Adrenal gland (tissue), 12 donors: Measurements from ENCODE around the gene OGFOD1. TPM values are rescaled to one million over a fixed set of nuclear protein-coding genes. Genes with fewer than 3 reads are reported as not detected.

Experiments
- DNase-seq, 7 donors: peaks; one replicate each; pipeline ENCODE4 v3.0.0-alpha.2; 2019 to 2020
- H3K27ac ChIP-seq, 5 donors: fragments of 200-600 bp; sonication (generic) in 4 of 5; 1 replicate in 3 of 5; 2 replicates in 2 of 5; pipeline versions ENCODE4 v1.5.1 to v1.8.0; 2016 to 2020; ENCODE audit warnings: mild to moderate bottlenecking in 1 of 5
- H3K27me3 ChIP-seq: fragments of 200-600 bp; 2 replicates; pipeline ENCODE4 v1.8.0; 2021
- H3K36me3 ChIP-seq, 2 donors: fragments of 200-600 bp; replicated peaks in 1 of 2; 1 replicate in 1 of 2; 2 replicates in 1 of 2; pipeline versions ENCODE4 v1.5.1 to v1.8.0; 2018 to 2022
- H3K4me1 ChIP-seq, 2 donors: fragments of 200-600 bp; replicated peaks in 1 of 2; 1 replicate in 1 of 2; 2 replicates in 1 of 2; pipeline versions ENCODE4 v1.5.1 to v1.8.0; 2018 to 2021
- H3K4me3 ChIP-seq, 4 donors: fragments of 200-600 bp; sonication (generic) in 3 of 4; one replicate each; pipeline ENCODE4 v1.5.1; 2016 to 2018
- H3K9me3 ChIP-seq, 3 donors: fragments of 200-600 bp; sonication (generic) in 1 of 3; replicated peaks in 1 of 3; 1 replicate in 2 of 3; 2 replicates in 1 of 3; pipeline versions ENCODE4 v1.5.1 to v1.8.0; 2016 to 2021
- POLR2A ChIP-seq, 2 donors: fragments of 450-650 bp; IDR thresholded peaks; one replicate each; pipeline ENCODE4 v1.6.1; 2017; ENCODE audit warnings: antibody characterized with exemption in 2 of 2, mild to moderate bottlenecking in 2 of 2, moderate library complexity in 1 of 2
- WGBS, 4 donors: extraction: QIAGEN DNeasy Blood & Tissue Kit in 2 of 4; methylation state at CpG; one replicate each; pipeline versions ENCODE4 v1.1.5 to v1.1.7; 2013 to 2017; 5-methylcytosine and 5-hydroxymethylcytosine counted together
- intact Hi-C, 2 donors: fragments of 100-400 bp; cut with DNase I; formaldehyde crosslinking; loops; one replicate each; pipeline versions ENCODE4 v1.14.1 to v1.15.0; 2022 to 2023
- polyA plus RNA-seq, 3 donors: library from polyadenylated mRNA; stranded (reverse); fragments of 200-250 nt in 2 of 3; fragments of 350-450 nt in 1 of 3; fragmentation: Illumina TruSeq in 1 of 3; extraction: RNeasy Lipid Tissue Mini Kit (QIAGEN cat#74804) in 1 of 3; gene quantifications; one replicate each; pipeline ENCODE4 v1.2.3, GENCODE V29; 2013 to 2014
- total RNA-seq, 9 donors: library from RNA; depleted of rRNA in 4 of 9; stranded (reverse); fragments of >200 nt in 4 of 9; fragments of 120-200 nt in 1 of 9; fragmentation: NEBNext Ultra II Directional in 1 of 9; extraction: Animal tissue kit (Norgen Biotek cat#: 25700) in 1 of 9; gene quantifications; one replicate each; pipeline versions ENCODE4 v1.1.0 to v1.2.4, GENCODE V29; 2013 to 2023
- TF ChIP-seq, protein P1 (sequence below), 6 experiments: fragments of 450-650 bp in 4 of 6; fragments of 200-600 bp in 2 of 6; sonication (generic) in 1 of 6; IDR thresholded peaks; 1 replicate in 5 of 6; 2 replicates in 1 of 6; pipeline versions ENCODE4 v1.5.1 to v1.8.0; 2016 to 2021; ENCODE audit warnings: antibody characterized with exemption in 6 of 6, mild to moderate bottlenecking in 2 of 6, moderate library complexity in 1 of 6
- donor health status: healthy with polysubstance abuse.
- donor health status: Bipolar disorder and iron deficiency.
- donor health status: DM: yes; HTN: yes; CAD: no.
- donor health status: DM: no; HTN: no; CAD: no.
- donor health status: DM: no; HTN: no; CAD: no.
- donor health status: DM: yes; HTN: yes; CAD: no.

Gene OGFOD1
- total and polyA plus RNA-seq, 12 donors: 9.2 to 183 (median 53.5) TPM

DNA sequence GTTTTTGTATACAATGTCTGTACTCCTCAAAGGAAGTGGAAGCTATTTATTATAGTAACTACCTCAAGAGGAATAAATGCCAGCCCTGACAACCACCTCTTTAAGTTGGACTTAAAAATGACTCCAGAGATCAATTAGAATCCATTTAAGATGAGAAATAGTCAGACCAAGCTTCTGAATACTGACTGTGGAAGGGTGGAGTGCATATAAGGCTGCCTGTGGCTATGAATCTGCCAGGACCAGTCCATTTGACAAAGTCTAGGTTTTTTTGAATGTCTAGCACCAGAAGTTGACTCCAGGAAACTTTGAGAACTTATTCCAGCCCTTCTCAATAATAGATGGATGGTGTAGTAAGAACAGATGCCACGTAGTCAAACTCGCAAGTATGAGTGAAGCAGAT, 15.0 kb downstream of the OGFOD1 start:
- no peaks in the 10 kb centered on the region for H3K27me3 ChIP-seq
- intact Hi-C loops: no loop called here
- TF ChIP-seq, protein P1, sequence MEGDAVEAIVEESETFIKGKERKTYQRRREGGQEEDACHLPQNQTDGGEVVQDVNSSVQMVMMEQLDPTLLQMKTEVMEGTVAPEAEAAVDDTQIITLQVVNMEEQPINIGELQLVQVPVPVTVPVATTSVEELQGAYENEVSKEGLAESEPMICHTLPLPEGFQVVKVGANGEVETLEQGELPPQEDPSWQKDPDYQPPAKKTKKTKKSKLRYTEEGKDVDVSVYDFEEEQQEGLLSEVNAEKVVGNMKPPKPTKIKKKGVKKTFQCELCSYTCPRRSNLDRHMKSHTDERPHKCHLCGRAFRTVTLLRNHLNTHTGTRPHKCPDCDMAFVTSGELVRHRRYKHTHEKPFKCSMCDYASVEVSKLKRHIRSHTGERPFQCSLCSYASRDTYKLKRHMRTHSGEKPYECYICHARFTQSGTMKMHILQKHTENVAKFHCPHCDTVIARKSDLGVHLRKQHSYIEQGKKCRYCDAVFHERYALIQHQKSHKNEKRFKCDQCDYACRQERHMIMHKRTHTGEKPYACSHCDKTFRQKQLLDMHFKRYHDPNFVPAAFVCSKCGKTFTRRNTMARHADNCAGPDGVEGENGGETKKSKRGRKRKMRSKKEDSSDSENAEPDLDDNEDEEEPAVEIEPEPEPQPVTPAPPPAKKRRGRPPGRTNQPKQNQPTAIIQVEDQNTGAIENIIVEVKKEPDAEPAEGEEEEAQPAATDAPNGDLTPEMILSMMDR (IDR thresholded peaks at IDR 0.05): no peak
- TF ChIP-seq POLR2A (IDR thresholded peaks at IDR 0.05): no peak
- no peak overlapping the region for H3K27ac ChIP-seq
- no peak for DNase-seq
- WGBS, 4 donors: 96 to 100% (median 99%) methylated on average over 2 of the region's 2 CpGs
- H3K4me1 ChIP-seq: peaks cover 0 to 7% of the 10 kb centered on the region in 2 donors
- H3K9me3 ChIP-seq: no peaks in the 10 kb centered on the region
- H3K4me3 ChIP-seq: no peak overlapping the region
- peaks cover 0 to 72% of the 10 kb centered on the region in 2 donors for H3K36me3 ChIP-seq

DNA sequence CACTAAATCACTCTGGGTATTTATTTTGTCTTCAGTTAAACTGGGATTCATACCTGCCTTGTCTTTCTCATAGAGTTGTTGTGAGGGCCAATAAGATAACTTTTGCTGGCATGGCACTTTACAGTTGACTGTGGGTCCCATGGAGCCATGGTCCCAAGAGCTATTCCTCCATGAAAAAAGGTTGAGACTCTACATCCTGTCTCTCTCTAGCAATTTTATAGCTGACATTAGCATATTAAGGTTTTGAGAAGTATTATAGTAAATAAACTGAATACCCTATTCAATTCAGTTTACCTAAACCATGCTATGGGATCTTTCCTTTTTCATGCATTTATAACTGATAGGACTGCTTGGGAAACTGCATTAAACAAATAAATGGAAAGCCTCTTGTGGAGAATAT, 17.4 kb downstream of the OGFOD1 start:
- H3K4me3 ChIP-seq: no peak overlapping the region
- TF ChIP-seq, protein P1 (IDR thresholded peaks at IDR 0.05): no peak
- no peak for TF ChIP-seq POLR2A (IDR thresholded peaks at IDR 0.05)
- H3K9me3 ChIP-seq: no peaks in the 10 kb centered on the region
- no peaks in the 10 kb centered on the region for H3K4me1 ChIP-seq
- no peaks in the 10 kb centered on the region for H3K27me3 ChIP-seq
- DNase-seq: no peak
- intact Hi-C loops: no loop called here
- peaks cover 0 to 94% of the 10 kb centered on the region in 2 donors for H3K36me3 ChIP-seq
- no peak overlapping the region for H3K27ac ChIP-seq

DNA sequence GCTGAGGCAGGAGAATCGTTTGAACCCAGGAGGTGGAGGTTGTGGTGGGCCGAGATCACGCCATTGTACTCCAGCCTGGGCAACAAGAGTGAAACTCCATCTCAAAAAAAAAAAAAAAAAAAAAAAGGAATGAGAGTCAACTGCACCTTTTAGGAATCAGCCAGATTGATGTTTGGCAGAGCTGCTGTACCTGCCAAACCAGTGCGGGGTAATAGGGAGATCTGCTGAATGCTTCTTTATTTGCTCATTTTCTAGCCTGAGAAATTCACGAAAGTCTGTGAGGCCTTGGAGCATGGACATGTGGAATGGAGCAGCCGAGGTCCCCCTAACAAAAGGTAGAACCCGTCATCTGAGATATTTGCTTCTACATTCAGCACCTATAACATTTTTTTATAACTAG, 18.4 kb downstream of the OGFOD1 start:
- DNase-seq: no peak
- Histone ChIP-seq H3K27ac (no peak overlapping the region), H3K4me3 (no peak overlapping the region), H3K36me3 (peaks cover 0 to 91% of the 10 kb centered on the region in 2 donors), H3K27me3 (no peaks in the 10 kb centered on the region), H3K4me1 (no peaks in the 10 kb centered on the region), H3K9me3 (no peaks in the 10 kb centered on the region)
- 90 to 93% (median 92%) methylated on average over 7 of the region's 7 CpGs for WGBS, 4 donors
- TF ChIP-seq, protein P1 (IDR thresholded peaks at IDR 0.05): no peak
- no peak for TF ChIP-seq POLR2A (IDR thresholded peaks at IDR 0.05)
- intact Hi-C loops: no loop called here

DNA sequence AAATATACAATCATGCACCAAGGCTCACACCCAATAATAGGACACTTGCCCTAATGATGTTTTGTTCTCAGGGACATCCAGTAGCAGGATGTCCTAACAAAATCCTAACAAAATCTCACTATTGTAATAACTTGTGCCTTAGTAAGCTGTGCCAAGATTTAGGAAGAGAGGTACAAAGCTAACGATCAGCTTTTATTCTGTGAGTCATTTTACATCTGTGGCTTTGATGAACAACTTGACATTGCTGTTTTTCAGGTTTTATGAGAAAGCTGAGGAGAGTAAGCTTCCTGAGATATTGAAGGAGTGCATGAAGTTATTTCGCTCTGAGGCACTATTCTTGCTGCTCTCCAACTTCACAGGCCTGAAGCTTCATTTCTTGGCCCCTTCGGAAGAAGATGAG, 18.9 kb downstream of the OGFOD1 start:
- DNase-seq: no peak
- H3K36me3 ChIP-seq: peaks cover 0 to 91% of the 10 kb centered on the region in 2 donors
- TF ChIP-seq, protein P1 (IDR thresholded peaks at IDR 0.05): no peak
- no peak for TF ChIP-seq POLR2A (IDR thresholded peaks at IDR 0.05)
- WGBS, 4 donors: 70 to 80% (median 77%) methylated on average over 3 of the region's 3 CpGs
- no peak overlapping the region for H3K27ac ChIP-seq
- H3K27me3 ChIP-seq: no peaks in the 10 kb centered on the region
- no peaks in the 10 kb centered on the region for H3K4me1 ChIP-seq
- no peak overlapping the region for H3K4me3 ChIP-seq
- intact Hi-C loops: no loop called here
- H3K9me3 ChIP-seq: no peaks in the 10 kb centered on the region
